OCI-LY1 (cell line): ENCODE measurements around the gene SLC25A34.

ENCODE experiments used
- H2AFZ ChIP-seq: fragments of 200-600 bp; sonication (generic), shearing (Covaris generic); 2 replicates; pipeline ENCODE4 v1.6.0; 2014; ENCODE audit warnings: antibody characterized with exemption, mild to moderate bottlenecking, low read length
- H3F3A ChIP-seq: fragments of 200-600 bp; sonication (generic), shearing (Covaris generic); 2 replicates; pipeline ENCODE4 v1.6.0; 2014; ENCODE audit warnings: mild to moderate bottlenecking, antibody characterized with exemption, low read length, moderate library complexity; ENCODE audit not compliant: insufficient read depth
- H3K27ac ChIP-seq: fragments of 200-600 bp; sonication (generic); 2 replicates; pipeline ENCODE4 v1.5.1; 2014; ENCODE audit warnings: low read length, mixed run types, mild to moderate bottlenecking, low read depth; ENCODE audit not compliant: poor library complexity, severe bottlenecking
- H3K27me3 ChIP-seq: fragments of 200-600 bp; sonication (generic); 2 replicates; pipeline ENCODE4 v1.6.0; 2014; ENCODE audit warnings: antibody characterized with exemption, mild to moderate bottlenecking, low read length, moderate library complexity; ENCODE audit not compliant: insufficient read depth
- H3K36me3 ChIP-seq: fragments of 200-600 bp; sonication (generic); 2 replicates; pipeline ENCODE4 v1.6.1; 2014; ENCODE audit warnings: mild to moderate bottlenecking, antibody characterized with exemption, low read length, moderate library complexity, mixed read lengths; ENCODE audit not compliant: insufficient read depth
- H3K4me1 ChIP-seq: fragments of 200-600 bp; sonication (generic); 2 replicates; pipeline ENCODE4 v1.5.1; 2014; ENCODE audit warnings: mild to moderate bottlenecking, low read length, moderate library complexity; ENCODE audit not compliant: insufficient read depth, severe bottlenecking
- H3K4me2 ChIP-seq: fragments of 200-600 bp; sonication (generic), shearing (Covaris generic); 2 replicates; pipeline ENCODE4 v1.6.1; 2014; ENCODE audit warnings: low read length
- H3K4me3 ChIP-seq: fragments of 200-600 bp; sonication (generic); 2 replicates; pipeline ENCODE4 v1.5.1; 2014; ENCODE audit warnings: low read length, low read depth, mild to moderate bottlenecking, mixed read lengths; ENCODE audit not compliant: poor library complexity, severe bottlenecking
- H3K79me2 ChIP-seq: fragments of 200-600 bp; shearing (Covaris generic); 2 replicates; pipeline ENCODE4 v1.6.1; 2016; ENCODE audit warnings: mixed run types, low read length, mixed read lengths; ENCODE audit not compliant: insufficient read depth
- H3K9ac ChIP-seq: fragments of 200-600 bp; sonication (generic), shearing (Covaris generic); 2 replicates; pipeline ENCODE4 v1.6.1; 2014; ENCODE audit warnings: mild to moderate bottlenecking, low read length, mixed read lengths
- H3K9me2 ChIP-seq: fragments of 200-600 bp; sonication (generic), shearing (Covaris generic); 2 replicates; pipeline ENCODE4 v1.6.1; 2014; ENCODE audit warnings: low read depth, mild to moderate bottlenecking, low read length, mixed read lengths
- H3K9me3 ChIP-seq: fragments of 200-600 bp; shearing (Covaris generic); 2 replicates; pipeline ENCODE4 v1.6.1; 2014; ENCODE audit warnings: low read length, mixed read lengths
- H4K20me1 ChIP-seq: fragments of 200-600 bp; sonication (generic), shearing (Covaris generic); 2 replicates; pipeline ENCODE4 v1.6.0; 2016; ENCODE audit warnings: mild to moderate bottlenecking, low read length; ENCODE audit not compliant: insufficient read depth
- CTCF ChIP-seq: fragments of 200-600 bp; sonication (generic), shearing (Covaris generic); IDR thresholded peaks from 2 replicates; pipeline ENCODE4 v1.5.1; 2017; ENCODE audit warnings: mild to moderate bottlenecking, antibody characterized with exemption, low read length, moderate library complexity, mixed read lengths
- EZH2 ChIP-seq: fragments of 200-600 bp; sonication (generic), shearing (Covaris generic); IDR thresholded peaks from 2 replicates; pipeline ENCODE4 v1.8.0; 2017; ENCODE audit warnings: borderline replicate concordance, mixed run types, mild to moderate bottlenecking, antibody characterized with exemption, low read length, moderate library complexity, mixed read lengths

Gene SLC25A34

GRCh38 chr1:15707239-15707925 lies 28.7 kb upstream of the SLC25A34 start:
- Histone ChIP-seq H3F3A (no peaks in the 10 kb centered on the region), H3K4me2 (no peak overlapping the region), H3K27me3 (no peaks in the 10 kb centered on the region), H3K9me2 (no peaks in the 10 kb centered on the region), H3K27ac (no peak overlapping the region), H2AFZ (no peak overlapping the region), H4K20me1 (no peaks in the 10 kb centered on the region), H3K79me2 (no peaks in the 10 kb centered on the region), H3K4me3 (no peak overlapping the region), H3K9me3 (no peaks in the 10 kb centered on the region), H3K36me3 (no peaks in the 10 kb centered on the region; the same call in 1 of the 2 replicates), H3K4me1 (peaks cover 6% of the 10 kb centered on the region), H3K9ac (no peak overlapping the region)
- TF ChIP-seq CTCF (no peak), EZH2 (no peak)

GRCh38 chr1:15708486-15709137 lies 27.4 kb upstream of the SLC25A34 start:
- no peaks in the 10 kb centered on the region for H3K9me2 ChIP-seq
- no peak overlapping the region for H3K27ac ChIP-seq
- peaks cover 9% of the 10 kb centered on the region for H3K4me1 ChIP-seq
- H3K4me3 ChIP-seq = no peak overlapping the region
- H3K79me2 ChIP-seq = no peaks in the 10 kb centered on the region
- no peaks in the 10 kb centered on the region for H3K27me3 ChIP-seq
- no peak overlapping the region for H3K9ac ChIP-seq
- no peaks in the 10 kb centered on the region for H3K9me3 ChIP-seq
- no peak overlapping the region for H3K4me2 ChIP-seq
- H2AFZ ChIP-seq = no peak overlapping the region
- H3F3A ChIP-seq = no peaks in the 10 kb centered on the region
- H3K36me3 ChIP-seq = no peaks in the 10 kb centered on the region; the same call in 1 of the 2 replicates
- TF ChIP-seq CTCF = no peak
- no peak for TF ChIP-seq EZH2
- H4K20me1 ChIP-seq = no peaks in the 10 kb centered on the region

GRCh38 chr1:15709226-15709625 lies 26.8 kb upstream of the SLC25A34 start:
- Histone ChIP-seq H3K79me2 (no peaks in the 10 kb centered on the region), H4K20me1 (no peaks in the 10 kb centered on the region), H3K36me3 (no peaks in the 10 kb centered on the region; the same call in 1 of the 2 replicates), H3K4me2 (no peak overlapping the region), H3K9ac (no peak overlapping the region), H3K27me3 (no peaks in the 10 kb centered on the region), H3K9me3 (no peaks in the 10 kb centered on the region), H3K27ac (no peak overlapping the region), H3K9me2 (no peaks in the 10 kb centered on the region), H3F3A (no peaks in the 10 kb centered on the region), H3K4me3 (no peak overlapping the region), H3K4me1 (peaks cover 9% of the 10 kb centered on the region), H2AFZ (no peak overlapping the region)
- TF ChIP-seq EZH2 = no peak
